T-cell (primary cell): ENCODE measurements around the gene HOXC10. TPM values are rescaled to one million over a fixed set of nuclear protein-coding genes. Genes with fewer than 3 reads are reported as not detected.
A peak's percentile ranks its signal among the peaks of the same experiment; 100 is the strongest.

Experiments
- ATAC-seq, 4 experiments: fragments of 200-7000 bp in 3 of 4; fragments of 150-1000 bp in 1 of 4; cut with Tn5 transposase; replicated peaks in 1 of 4; 1 replicate in 3 of 4; 2 replicates in 1 of 4; pipeline ENCODE4 v1.10.0; 2021; ENCODE audit warnings: moderate library complexity in 3 of 4, mild to moderate bottlenecking in 2 of 4, moderate number of reproducible peaks in 1 of 4
- CTCF ChIA-PET, 2 donors: fragments of 300-600 bp; sonication (Branson Sonifier 250); formaldehyde crosslinking; loops; one replicate each; lab custom pipeline; 2022; ENCODE audit warnings: antibody characterized with exemption in 2 of 2; lab: Charles Lee
- POLR2A ChIA-PET, 2 donors: fragments of 300-600 bp; sonication (Branson Sonifier 250); formaldehyde crosslinking; loops; one replicate each; lab custom pipeline; 2022; ENCODE audit warnings: antibody characterized with exemption in 2 of 2; lab: Charles Lee
- DNase-seq, 35 experiments: peaks; one replicate each; pipeline versions ENCODE4 v3.0.0 to v3.0.0-alpha.2; 2013 to 2023
- H3K27ac ChIP-seq: one replicate; pipeline ENCODE4 v1.5.1; 2013; ENCODE audit warnings: low read length
- H3K27me3 ChIP-seq, 2 experiments: replicated peaks in 1 of 2; 1 replicate in 1 of 2; 2 replicates in 1 of 2; pipeline versions ENCODE4 v1.6.1 to v1.7.0; 2013; ENCODE audit warnings: low read length in 1 of 2, mixed read lengths in 1 of 2; ENCODE audit not compliant: control insufficient read depth in 2 of 2, insufficient read depth in 2 of 2; ENCODE audit errors: extremely low read depth in 1 of 2
- H3K36me3 ChIP-seq, 2 donors: 1 replicate in 1 of 2; 2 replicates in 1 of 2; pipeline versions ENCODE4 v1.6.1 to v1.7.0; 2013; ENCODE audit warnings: low read length in 1 of 2; ENCODE audit not compliant: control insufficient read depth in 2 of 2, insufficient read depth in 1 of 2; ENCODE audit errors: extremely low read depth in 1 of 2
- H3K4me1 ChIP-seq, 2 experiments: 1 replicate in 1 of 2; 2 replicates in 1 of 2; pipeline versions ENCODE4 v1.6.1 to v1.7.0; 2013; ENCODE audit warnings: low read length in 2 of 2, mixed read lengths in 1 of 2; ENCODE audit not compliant: insufficient read depth in 2 of 2, control insufficient read depth in 1 of 2; ENCODE audit errors: extremely low read depth in 1 of 2
- H3K4me3 ChIP-seq, 2 donors: 1 replicate in 1 of 2; 2 replicates in 1 of 2; pipeline versions ENCODE4 v1.5.1 to v1.7.0; 2013; ENCODE audit warnings: mild to moderate bottlenecking in 2 of 2, low read length in 1 of 2, moderate library complexity in 1 of 2; ENCODE audit not compliant: control insufficient read depth in 1 of 2; ENCODE audit errors: extremely low read depth in 1 of 2
- H3K9me3 ChIP-seq: 2 replicates; pipeline ENCODE4 v1.7.0; 2013
- H3K27ac Mint-ChIP-seq, 2 donors: one replicate each; pipeline ENCODE4 v1.8.0; 2020 to 2021; ENCODE audit warnings: mild to moderate bottlenecking in 2 of 2, mixed read lengths in 2 of 2
- H3K27me3 Mint-ChIP-seq, 2 donors: one replicate each; pipeline ENCODE4 v1.8.0; 2021 to 2022; ENCODE audit warnings: mixed read lengths in 2 of 2
- H3K36me3 Mint-ChIP-seq: one replicate; pipeline ENCODE4 v1.8.0; 2021; ENCODE audit warnings: mixed read lengths
- H3K4me1 Mint-ChIP-seq, 3 donors: one replicate each; pipeline ENCODE4 v1.8.0; 2020 to 2022; ENCODE audit warnings: mixed read lengths in 3 of 3, mild to moderate bottlenecking in 1 of 3
- H3K4me3 Mint-ChIP-seq, 3 donors: one replicate each; pipeline ENCODE4 v1.8.0; 2020 to 2022; ENCODE audit warnings: mild to moderate bottlenecking in 3 of 3, mixed read lengths in 3 of 3, moderate library complexity in 3 of 3
- H3K9me3 Mint-ChIP-seq, 3 donors: one replicate each; pipeline ENCODE4 v1.8.0; 2020 to 2022; ENCODE audit warnings: mixed read lengths in 3 of 3
- WGBS: methylation state at CpG from one replicate; pipeline ENCODE4 v1.1.5; 2013; ENCODE audit warnings: missing lambda C conversion rate; ENCODE audit not compliant: insufficient coverage; 5-methylcytosine and 5-hydroxymethylcytosine counted together
- total RNA-seq, 35 experiments: library from RNA in 6 of 35; stranded (reverse) in 6 of 35; fragments of 120-200 nt in 1 of 35; gene quantifications; one replicate each; pipeline versions ENCODE4 v1.2.1 to v1.2.4 and lab custom pipeline; 2013 to 2026

The HOXC10 gene
- total RNA-seq, 5 donors from 2014 or later (not counting 1 experiment from before 2014, with no cell fraction given): 0.30 TPM; not detected in 4

GRCh38 chr12:54004841-54005530 is 20.0 kb downstream of the HOXC10 start:
- H3K4me3 ChIP-seq: no peak overlapping the region
- DNase-seq (no peak), ATAC-seq (no peak)
- peaks cover 14 to 98% of the 10 kb centered on the region in 2 experiments for H3K27me3 ChIP-seq
- no peaks in the 10 kb centered on the region for H3K9me3 ChIP-seq
- Mint-ChIP-seq H3K9me3 (no peaks in the 10 kb centered on the region), H3K4me3 (peak overlapping the region in 1 of 3 donors; percentile 89), H3K27me3 (peaks cover 73 to 94% of the 10 kb centered on the region in 2 donors), H3K36me3 (no peaks in the 10 kb centered on the region), H3K27ac (no peak overlapping the region), H3K4me1 (peaks cover 21 to 30% (median 26%) of the 10 kb centered on the region in 3 donors)
- ChIA-PET CTCF (interaction anchor here (1.0 to 4.4 kb wide), 5 partner anchors 186 to 211 kb away, joined by 3 to 30 read pairs (median 5); no protein-coding TSS in a partner anchor), POLR2A (no interaction called here)
- peaks cover 2 to 40% of the 10 kb centered on the region in 2 experiments for H3K4me1 ChIP-seq
- WGBS: 11% methylated on average over 25 of the region's 31 CpGs
- no peak overlapping the region for H3K27ac ChIP-seq
- H3K36me3 ChIP-seq: no peaks in the 10 kb centered on the region

- POLR2A ChIA-PET: no interaction called here
- H3K27me3 Mint-ChIP-seq: peaks cover 78 to 94% of the 10 kb centered on the region in 2 donors
- no peak for ATAC-seq
- H3K27me3 ChIP-seq: peaks cover 14 to 99% of the 10 kb centered on the region in 2 experiments
- no peak overlapping the region for H3K4me3 ChIP-seq
- no peak overlapping the region for H3K27ac Mint-ChIP-seq
- CTCF ChIA-PET: interaction anchor here (0.5 to 4.4 kb wide), 13 partner anchors 44 to 211 kb away, joined by 3 to 41 read pairs (median 4); no protein-coding TSS in a partner anchor
- H3K36me3 Mint-ChIP-seq: no peaks in the 10 kb centered on the region
- peaks cover 0 to 35% of the 10 kb centered on the region in 2 experiments for H3K4me1 ChIP-seq
- no peaks in the 10 kb centered on the region for H3K9me3 Mint-ChIP-seq
- peak overlapping the region in 1 of 3 donors; percentile 89 for H3K4me3 Mint-ChIP-seq
- H3K9me3 ChIP-seq: no peaks in the 10 kb centered on the region
- no peaks in the 10 kb centered on the region for H3K36me3 ChIP-seq
- H3K27ac ChIP-seq: no peak overlapping the region
- DNase-seq: no peak
- peaks cover 20 to 30% (median 28%) of the 10 kb centered on the region in 3 donors for H3K4me1 Mint-ChIP-seq
- WGBS: 9% methylated on average over 21 of the region's 26 CpGs
Measured at GRCh38 chr12:54005531-54005852, 20.5 kb downstream of the HOXC10 start.

GRCh38 chr12:54005853-54006558 is 21.1 kb downstream of the HOXC10 start:
- peak; percentile 42 to 92 (median 77) for DNase-seq
- Mint-ChIP-seq H3K4me1 (peaks cover 23 to 32% (median 30%) of the 10 kb centered on the region in 3 donors), H3K27me3 (peaks cover 79 to 93% of the 10 kb centered on the region in 2 donors), H3K27ac (peak overlapping the region in 1 of 2 donors; percentile 43), H3K36me3 (no peaks in the 10 kb centered on the region), H3K4me3 (peak overlapping the region; percentile 68 to 89 (median 71)), H3K9me3 (no peaks in the 10 kb centered on the region)
- H3K27ac ChIP-seq: no peak overlapping the region
- H3K27me3 ChIP-seq: peaks cover 13 to 99% of the 10 kb centered on the region in 2 experiments
- peak; percentile 74 to 82 (median 78) for ATAC-seq
- 5% methylated on average over 37 of the region's 39 CpGs for WGBS
- H3K4me1 ChIP-seq: peaks cover 0 to 34% of the 10 kb centered on the region in 2 experiments
- ChIA-PET CTCF (interaction anchor here (0.5 to 4.4 kb wide), 14 partner anchors 44 to 210 kb away, joined by 3 to 41 read pairs (median 4); no protein-coding TSS in a partner anchor), POLR2A (no interaction called here)
- H3K4me3 ChIP-seq: peak overlapping the region; percentile 43 to 73
- no peaks in the 10 kb centered on the region for H3K36me3 ChIP-seq
- no peaks in the 10 kb centered on the region for H3K9me3 ChIP-seq

- 11% methylated on average over 12 of the region's 22 CpGs for WGBS
- POLR2A ChIA-PET: interaction anchor here in 1 of 2 donors (0.6 kb wide), 1 partner anchor 273 kb away, joined by 3 read pairs; the partner anchor contains the start of gene CBX5
- Mint-ChIP-seq H3K9me3 (no peaks in the 10 kb centered on the region), H3K36me3 (no peaks in the 10 kb centered on the region), H3K27ac (peak overlapping the region in 1 of 2 donors; percentile 43), H3K4me3 (peak overlapping the region; percentile 68 to 89 (median 71)), H3K4me1 (peaks cover 30 to 39% (median 37%) of the 10 kb centered on the region in 3 donors), H3K27me3 (peaks cover 79 to 93% of the 10 kb centered on the region in 2 donors)
- CTCF ChIA-PET: interaction anchor here (0.6 to 4.4 kb wide), 15 partner anchors 26 to 601 kb away, joined by 3 to 41 read pairs (median 4); no protein-coding TSS in a partner anchor
- Histone ChIP-seq H3K27ac (no peak overlapping the region), H3K36me3 (no peaks in the 10 kb centered on the region), H3K4me1 (peaks cover 0 to 35% of the 10 kb centered on the region in 2 experiments), H3K27me3 (peaks cover 15 to 99% of the 10 kb centered on the region in 2 experiments), H3K4me3 (peak overlapping the region; percentile 43 to 73), H3K9me3 (no peaks in the 10 kb centered on the region)
- no peak for DNase-seq
- ATAC-seq: no peak
Measured at GRCh38 chr12:54006559-54007220, 21.7 kb downstream of the HOXC10 start.

- H3K4me3 Mint-ChIP-seq: peak overlapping the region in 1 of 3 donors; percentile 89
- Histone ChIP-seq H3K27me3 (peaks cover 15 to 93% of the 10 kb centered on the region in 2 experiments), H3K9me3 (no peaks in the 10 kb centered on the region), H3K4me1 (peaks cover 0 to 35% of the 10 kb centered on the region in 2 experiments), H3K4me3 (no peak overlapping the region), H3K36me3 (no peaks in the 10 kb centered on the region), H3K27ac (no peak overlapping the region)
- H3K9me3 Mint-ChIP-seq: no peaks in the 10 kb centered on the region
- no CpG with 5 or more reads among the region's 2 CpGs for WGBS
- POLR2A ChIA-PET: no interaction called here
- peaks cover 78 to 92% of the 10 kb centered on the region in 2 donors for H3K27me3 Mint-ChIP-seq
- H3K36me3 Mint-ChIP-seq: no peaks in the 10 kb centered on the region
- H3K4me1 Mint-ChIP-seq: peaks cover 30 to 39% (median 37%) of the 10 kb centered on the region in 3 donors
- ATAC-seq: no peak
- CTCF ChIA-PET: interaction anchor here (0.5 to 4.4 kb wide), 9 partner anchors 10 to 204 kb away, joined by 3 to 41 read pairs (median 10); no protein-coding TSS in a partner anchor
- no peak overlapping the region for H3K27ac Mint-ChIP-seq
- no peak for DNase-seq
Measured at GRCh38 chr12:54007538-54008259, 22.8 kb downstream of the HOXC10 start.
